Skin epidermis (tissue), 12 donors: ENCODE data around the gene SNCB.
A peak's percentile ranks its signal among the peaks of the same experiment; 100 is the strongest.

Source experiments
- H3K27ac ChIP-seq, 21 experiments: fragments of 200-600 bp; sonication (generic) in 11 of 21; one replicate each; pipeline ENCODE4 v1.5.0; 2020; ENCODE audit warnings: mild to moderate bottlenecking in 3 of 21, inconsistent platforms in 2 of 21, moderate library complexity in 2 of 21
- H3K4me3 ChIP-seq, 7 experiments: fragments of 200-600 bp; sonication (generic) in 2 of 7; one replicate each; pipeline ENCODE4 v1.5.0; 2020; ENCODE audit warnings: inconsistent platforms in 2 of 7, mild to moderate bottlenecking in 2 of 7, moderate library complexity in 1 of 7

Gene SNCB

DNA sequence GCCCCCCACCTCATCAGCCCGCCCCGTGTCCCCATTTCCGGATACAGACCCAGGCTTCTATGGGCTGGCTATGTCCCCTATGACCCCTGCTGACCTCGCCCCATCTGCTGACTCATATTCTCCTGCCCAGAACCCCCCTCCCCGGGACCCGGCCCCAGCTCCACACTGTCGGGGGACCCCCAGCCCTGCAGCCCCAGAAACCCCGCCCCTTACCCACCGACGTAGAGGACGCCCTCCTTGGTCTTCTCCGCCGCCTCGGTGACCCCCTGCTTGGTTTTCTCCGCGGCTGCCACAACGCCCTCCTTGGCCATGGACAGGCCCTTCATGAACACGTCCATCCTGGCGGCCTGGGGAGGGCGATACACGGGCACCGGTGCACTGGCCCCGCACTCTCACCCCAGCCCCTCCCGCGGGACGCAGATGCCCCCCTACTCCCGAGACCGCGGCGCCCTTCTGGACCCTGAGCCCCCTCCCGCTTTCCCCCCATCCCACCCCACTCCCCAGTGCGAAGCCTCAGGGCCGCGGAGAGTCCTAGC lies 949 bp downstream of the SNCB start:
- H3K4me3 ChIP-seq, result no peak overlapping the region
- no peak overlapping the region for H3K27ac ChIP-seq

DNA sequence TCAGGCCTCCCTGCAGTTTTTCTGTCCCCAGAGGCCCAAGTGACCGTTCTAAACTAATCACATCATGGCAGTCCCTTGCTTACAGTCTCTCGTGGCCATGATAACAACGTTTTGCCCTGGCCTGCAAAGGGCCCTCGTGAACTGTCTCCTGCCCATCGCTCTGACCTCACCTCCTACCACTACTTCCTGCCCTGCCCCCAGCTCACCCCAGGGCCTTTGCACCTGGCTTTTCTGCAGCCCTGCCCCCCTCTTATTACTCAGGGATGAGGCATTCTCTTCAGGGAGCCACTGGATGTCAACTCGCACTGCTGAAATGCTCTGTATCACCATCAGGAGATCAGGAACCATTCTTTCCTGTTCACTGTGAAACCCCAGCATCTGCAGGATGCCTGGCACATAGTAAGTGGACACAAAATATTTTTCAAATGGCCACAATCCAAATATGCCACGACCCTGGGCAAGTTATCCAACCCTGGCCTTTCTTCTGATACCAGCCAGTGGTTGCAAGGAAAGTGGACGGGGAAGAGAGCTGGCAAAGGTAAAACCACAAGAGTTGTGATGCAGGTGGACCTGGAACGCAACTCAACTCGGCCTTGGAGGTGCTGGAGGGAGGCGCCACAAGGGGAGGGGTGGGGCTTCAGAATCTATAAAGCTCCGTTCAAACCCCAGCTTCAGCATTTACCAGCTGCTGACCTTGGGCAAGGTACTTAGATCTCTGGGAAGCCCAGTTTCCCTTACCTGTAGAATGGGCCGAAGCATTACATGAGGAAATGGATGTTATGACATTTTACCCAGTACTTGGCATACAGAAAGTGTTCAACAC lies 1.7 kb downstream of the SNCB start:
- no peak overlapping the region for H3K4me3 ChIP-seq
- no peak overlapping the region for H3K27ac ChIP-seq

DNA sequence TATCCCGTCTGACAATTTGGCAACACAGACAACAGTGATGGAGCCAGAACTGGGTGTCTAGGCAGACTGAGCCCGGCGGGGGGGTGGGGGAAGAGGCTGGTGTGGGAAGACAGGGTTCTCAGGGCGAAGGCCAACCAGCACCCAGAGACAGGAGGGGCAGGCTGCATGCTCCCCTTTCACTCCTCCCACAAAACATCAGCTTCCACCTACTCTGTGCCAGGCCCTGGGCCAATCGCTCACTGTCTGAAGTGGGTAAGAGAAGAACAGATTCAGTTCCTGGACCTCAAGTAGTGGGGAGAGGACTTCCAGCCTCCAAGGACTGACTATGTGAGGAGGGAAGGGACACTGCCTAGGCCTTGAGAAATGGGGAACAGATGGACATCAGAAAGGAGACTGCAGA lies 2.8 kb downstream of the SNCB start:
- Histone ChIP-seq H3K4me3 (no peak overlapping the region), H3K27ac (no peak overlapping the region)

DNA sequence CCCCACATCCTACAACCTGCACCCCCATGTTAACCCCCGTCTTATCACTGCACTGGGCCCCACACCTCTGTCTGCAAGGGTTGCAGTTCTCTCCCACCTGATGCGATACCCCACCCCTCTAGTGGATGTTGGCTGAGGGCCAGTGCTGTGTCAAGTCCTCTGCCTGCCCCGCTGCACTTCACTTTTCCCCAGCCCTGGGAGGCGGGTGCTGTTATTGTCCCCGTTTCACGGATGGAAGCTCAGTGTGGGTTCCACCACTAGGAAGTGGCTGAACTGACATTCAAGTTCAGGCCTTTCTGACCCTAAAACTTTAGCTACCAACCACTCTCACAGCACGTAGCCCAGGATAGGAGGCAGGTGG lies 3.5 kb downstream of the SNCB start:
- no peak overlapping the region for H3K27ac ChIP-seq
- no peak overlapping the region for H3K4me3 ChIP-seq

DNA sequence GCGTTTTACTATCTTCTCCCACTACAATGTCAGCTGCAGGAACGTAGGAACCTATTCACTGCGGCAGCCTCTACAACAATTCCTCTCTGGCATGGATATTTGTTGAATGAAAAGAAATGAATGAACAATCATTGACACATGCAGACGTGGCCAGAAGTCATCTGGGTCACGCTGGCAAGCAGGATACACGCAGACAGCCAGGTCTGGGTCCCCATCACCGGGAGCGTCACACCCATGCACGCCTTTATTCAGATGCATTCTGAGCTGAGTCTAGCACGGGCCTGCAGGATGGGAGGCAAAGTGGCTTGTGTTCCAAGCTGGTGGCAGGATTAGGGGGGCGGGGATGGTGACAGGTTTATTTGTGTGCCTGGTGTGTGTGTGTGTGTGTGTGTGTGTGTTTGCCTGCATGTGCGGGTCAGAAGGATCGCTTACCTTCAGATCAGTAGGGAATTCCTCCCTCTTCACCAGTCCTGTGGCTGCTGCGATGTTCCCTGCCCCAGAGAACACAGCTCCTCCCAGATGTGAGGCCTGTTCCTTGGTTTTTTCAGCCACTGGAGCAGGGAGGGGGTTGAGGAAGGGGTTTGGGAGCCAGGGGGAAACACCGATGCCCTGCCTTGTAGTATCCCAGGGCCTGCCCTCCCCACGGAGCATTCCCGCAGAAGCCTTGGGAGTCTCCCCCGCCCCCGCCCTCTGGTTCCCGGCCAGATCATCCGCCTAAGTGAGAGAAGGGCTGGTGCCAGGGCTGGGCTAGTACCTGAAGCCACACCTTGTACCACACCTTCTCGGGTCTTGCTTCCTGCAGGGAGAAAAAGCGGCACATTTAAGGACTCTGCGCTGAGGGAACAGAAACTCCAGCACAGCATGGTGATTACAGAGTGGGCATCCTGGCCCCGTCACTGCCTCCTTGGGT lies 4.1 kb downstream of the SNCB start:
- H3K27ac ChIP-seq, result no peak overlapping the region
- H3K4me3 ChIP-seq, result no peak overlapping the region

DNA sequence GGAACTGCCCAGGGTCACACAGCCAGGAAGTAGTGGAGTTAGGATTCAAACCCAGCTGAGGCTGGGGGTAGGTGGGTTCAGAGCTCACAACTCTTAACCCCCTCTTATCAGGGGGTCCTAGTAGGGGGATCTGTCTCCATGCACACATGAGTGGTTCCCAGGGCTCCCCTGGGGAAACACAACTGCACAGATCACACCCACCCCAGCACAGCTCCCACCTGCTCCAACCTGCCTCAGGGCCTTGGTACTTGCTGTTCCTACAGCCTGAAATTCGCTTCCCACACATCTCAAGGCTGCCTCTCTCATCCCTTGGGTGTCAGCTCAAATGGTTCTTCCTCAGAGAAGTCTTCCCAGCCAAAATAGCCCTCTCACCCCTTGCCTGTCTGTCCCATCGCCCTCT lies 4.8 kb downstream of the SNCB start:
- Histone ChIP-seq H3K27ac (no peak overlapping the region), H3K4me3 (no peak overlapping the region)

DNA sequence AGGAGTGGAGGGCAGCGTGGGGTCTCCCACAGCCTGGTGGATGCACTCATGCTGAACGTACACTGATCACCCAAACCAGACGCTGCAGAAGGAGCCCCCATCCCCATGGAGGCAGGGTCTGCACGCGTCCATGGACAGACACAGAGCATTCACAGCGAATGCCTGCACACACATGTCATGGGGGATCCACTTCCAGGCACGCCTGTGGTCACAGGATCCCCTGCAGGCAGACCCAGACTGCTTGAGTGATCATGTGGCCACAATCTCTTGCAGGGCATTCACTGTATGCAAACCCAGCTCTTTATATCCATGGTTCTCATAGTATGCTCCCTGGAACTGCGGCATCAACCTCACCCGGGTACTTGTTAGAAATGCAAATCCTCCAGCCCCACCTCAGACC lies 5.4 kb downstream of the SNCB start:
- no peak overlapping the region for H3K4me3 ChIP-seq
- H3K27ac ChIP-seq, result no peak overlapping the region

DNA sequence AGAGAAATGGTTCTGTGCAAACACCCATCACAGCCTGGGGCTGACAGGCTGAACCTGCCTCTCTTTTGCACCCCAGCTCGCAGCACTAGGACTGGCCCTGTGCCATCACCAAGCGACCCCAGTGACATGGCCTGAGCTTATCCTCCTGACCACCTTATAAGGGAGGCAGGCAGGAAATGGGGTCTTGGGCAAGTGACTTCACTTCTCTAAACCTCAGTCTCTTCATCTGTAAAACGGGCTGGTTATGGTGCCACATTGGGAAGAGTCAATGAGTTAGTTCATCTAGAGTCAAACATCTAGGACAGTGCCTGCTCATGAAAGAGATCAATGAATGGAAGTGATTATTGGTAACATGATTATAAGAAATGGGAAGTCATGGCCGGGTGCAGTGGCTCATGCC lies 6.2 kb downstream of the SNCB start:
- Histone ChIP-seq H3K27ac (no peak overlapping the region), H3K4me3 (no peak overlapping the region)

DNA sequence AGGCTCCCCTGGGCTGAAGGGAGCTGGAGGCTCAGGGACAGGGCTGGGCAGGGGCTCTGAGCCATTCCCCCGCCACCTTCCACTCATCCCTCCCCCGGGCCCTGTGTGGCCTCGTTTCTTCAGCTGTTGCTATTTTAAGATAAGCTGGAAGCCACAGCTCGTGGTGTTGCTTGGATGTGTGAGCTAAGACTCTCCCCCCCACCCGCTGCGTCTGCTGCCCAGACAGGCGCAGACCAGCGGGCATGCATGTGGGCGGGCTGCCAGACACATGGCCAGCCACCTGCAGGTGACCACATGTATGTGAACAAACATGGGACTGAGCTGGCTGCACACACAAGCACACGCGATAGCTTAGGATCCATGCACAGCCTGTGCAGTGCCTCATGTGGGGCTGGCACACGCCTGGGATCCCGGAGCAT lies 8.7 kb downstream of the SNCB start:
- Histone ChIP-seq H3K4me3 (no peak overlapping the region), H3K27ac (no peak overlapping the region)

DNA sequence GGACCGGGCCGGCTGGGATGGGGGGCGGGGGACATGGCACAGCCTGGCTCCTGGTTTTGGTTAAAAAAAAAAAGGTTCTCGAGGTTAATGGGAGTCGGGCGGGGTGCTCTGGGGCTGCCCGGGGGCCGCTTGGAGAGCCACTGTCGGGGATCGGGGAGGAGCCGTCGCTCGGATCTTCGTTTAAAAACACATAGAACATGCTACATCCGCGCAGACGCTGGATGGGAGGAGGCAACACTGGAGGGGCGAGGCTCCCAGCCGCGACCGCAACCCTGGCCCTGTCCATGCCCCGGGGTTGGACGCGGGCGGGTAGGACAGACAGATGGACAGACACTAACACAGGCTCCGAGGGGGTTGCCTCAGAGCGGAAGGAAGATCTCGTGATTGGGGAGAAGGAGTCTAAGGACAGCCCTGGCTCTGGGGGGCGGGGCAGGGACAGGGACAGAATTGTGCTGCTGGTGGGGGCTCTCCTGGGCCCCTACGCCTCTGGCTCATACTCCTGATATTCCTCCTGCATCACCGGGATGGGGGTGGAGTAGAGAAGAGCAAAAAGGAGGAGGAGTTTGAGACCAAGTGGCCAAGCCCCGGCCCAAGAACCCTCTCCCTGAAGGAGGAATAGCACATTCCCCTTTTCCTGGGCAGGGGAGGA lies 9.9 kb downstream of the SNCB start:
- Histone ChIP-seq H3K4me3 (no peak overlapping the region), H3K27ac (no peak overlapping the region)

DNA sequence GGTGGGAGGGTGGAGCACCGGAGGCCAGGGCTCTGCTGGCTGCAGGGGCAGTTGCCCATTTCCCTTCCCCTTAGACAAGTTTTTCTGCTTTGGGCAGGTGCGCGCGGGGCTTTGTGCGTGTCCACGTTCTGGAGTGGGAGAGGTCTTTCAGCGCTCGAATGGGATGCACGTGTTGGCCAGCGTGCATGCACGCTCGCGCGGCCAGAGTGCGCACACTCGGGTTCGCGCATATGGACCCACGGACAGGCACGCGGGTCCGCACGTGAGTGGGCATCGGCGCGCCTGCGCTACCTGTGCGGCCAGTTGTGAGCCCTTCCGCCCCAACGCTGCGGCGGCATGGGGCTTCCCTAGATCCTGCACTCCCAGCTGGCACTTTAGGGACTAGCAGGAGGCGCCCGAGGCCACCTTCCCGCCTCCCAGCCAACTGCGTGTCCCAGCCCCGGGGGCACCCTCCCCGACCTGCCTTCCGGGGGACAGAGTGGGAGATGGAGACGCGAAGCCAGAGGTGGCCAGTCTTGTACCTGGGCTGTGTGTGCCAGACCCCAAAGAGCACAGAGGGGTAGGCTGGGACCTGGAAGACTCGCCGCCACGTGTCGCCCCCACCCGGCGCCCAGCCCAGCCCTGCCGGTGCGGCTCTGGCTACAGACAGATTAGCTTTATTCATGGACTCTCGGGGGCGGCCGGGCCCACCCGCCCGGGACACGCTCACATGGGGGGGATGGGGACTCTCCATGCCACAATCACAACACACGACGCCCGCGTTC lies 10.6 kb downstream of the SNCB start:
- H3K4me3 ChIP-seq, result no peak overlapping the region
- no peak overlapping the region for H3K27ac ChIP-seq

DNA sequence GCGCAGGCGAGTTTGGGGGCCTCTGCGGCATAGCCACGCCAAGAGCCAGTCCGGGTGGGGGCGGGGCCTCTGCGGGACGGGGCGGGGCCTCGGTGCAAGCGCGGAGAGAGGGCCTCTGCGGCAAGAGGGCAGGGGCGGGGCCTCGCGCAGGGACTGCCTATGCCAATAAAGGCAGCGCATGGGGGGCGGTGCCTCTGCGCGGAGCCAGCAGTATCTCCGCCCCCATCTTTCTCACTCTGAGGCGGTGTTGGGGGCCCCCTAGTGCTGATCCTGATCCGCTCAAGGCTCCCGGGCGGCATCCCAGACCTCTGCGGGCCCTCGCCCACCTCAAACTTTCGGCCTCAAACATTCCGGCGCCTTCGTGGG lies 11.1 kb downstream of the SNCB start:
- Histone ChIP-seq H3K27ac (no peak overlapping the region), H3K4me3 (no peak overlapping the region)

DNA sequence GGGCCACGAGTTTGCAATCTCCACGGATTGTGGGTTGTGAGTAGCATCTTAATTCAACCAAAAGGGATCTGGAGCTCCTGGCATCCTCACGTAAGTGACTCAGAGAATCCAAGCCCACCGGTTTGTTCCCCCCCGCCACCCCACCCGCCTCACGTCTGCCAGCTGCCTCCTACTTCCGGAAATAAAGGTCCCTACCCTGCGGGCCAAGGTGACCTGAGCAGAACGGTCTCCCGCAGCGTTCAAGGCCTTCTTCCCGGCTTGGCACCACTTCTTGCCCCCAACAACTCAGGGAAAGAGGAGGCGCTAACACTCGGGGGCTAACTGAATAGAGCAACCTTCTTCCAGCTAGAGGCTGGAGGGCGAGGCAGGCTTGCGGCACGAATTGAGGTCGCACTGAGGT lies 11.6 kb downstream of the SNCB start:
- Histone ChIP-seq H3K4me3 (no peak overlapping the region), H3K27ac (no peak overlapping the region)

DNA sequence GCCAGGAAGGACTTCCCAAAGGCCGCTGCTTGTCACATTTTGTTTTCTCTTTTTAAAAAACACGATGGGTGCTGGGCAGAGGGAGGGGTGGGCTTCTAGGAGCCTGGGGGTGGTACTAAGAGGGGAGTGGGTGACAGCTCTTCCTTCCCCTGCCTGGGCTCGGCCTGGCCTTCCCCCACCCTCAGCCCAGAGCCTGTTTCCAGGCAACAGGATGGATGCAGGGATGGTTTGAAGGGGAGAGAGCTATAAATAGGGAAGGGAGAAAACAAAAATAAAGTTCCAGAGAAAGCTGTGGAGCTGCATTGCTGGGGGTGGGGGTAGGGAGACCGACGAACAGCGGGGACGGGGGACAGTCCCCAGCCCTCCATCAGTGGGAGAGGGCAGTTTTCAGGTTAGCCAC lies 13.8 kb downstream of the SNCB start:
- Histone ChIP-seq H3K27ac (no peak overlapping the region), H3K4me3 (no peak overlapping the region)

DNA sequence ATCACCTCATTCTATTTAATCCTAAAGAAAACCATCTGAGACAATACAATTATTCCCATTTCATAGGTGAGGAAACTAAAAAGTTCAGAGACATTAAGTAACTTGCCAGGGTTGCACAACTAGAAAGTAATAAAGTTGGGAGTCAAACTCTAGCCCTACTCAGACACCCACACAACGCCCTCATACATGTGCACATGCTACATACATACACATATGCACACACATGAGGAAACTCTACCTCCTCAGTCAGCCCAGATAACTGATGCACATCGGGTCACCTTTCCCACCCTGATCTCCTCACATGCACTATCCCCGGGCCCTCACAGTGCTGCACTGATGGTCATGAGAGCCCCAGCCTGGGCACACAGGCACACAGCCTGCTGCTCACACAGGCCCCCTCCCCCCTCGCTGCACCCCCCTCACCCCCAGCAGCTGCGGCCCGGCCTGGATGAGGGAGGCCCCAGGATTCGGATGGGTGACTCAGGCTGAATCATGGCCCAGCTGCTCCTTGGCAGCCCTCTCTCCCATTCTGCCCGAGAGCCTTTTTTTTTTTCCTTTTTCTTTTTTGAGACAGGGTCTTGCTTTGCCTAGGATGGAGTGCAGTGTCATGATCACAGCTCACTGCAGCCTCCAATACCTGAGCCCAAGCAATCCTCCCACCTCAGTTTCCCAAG lies 15.4 kb downstream of the SNCB start:
- Histone ChIP-seq H3K27ac (no peak overlapping the region), H3K4me3 (no peak overlapping the region)

DNA sequence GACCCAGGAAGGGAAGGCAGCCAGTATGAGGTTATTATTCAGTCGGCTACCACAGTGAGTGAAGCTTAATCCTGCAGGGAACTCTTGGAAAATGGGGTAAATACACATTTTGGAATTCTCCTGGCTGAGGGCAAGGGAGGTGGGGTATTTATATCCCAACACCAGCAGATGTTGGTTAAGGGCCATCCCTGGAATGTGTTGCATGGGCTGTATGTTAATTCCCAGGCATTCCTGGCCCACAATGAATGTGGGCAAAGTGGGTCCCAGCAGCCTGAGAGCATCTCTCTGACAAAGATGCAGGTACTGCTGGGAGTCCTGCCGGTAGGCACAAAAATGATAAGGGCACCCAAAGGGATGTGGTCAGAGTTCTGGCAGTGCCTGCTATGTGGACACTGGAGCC lies 17.5 kb downstream of the SNCB start:
- Histone ChIP-seq H3K27ac (no peak overlapping the region), H3K4me3 (no peak overlapping the region)

DNA sequence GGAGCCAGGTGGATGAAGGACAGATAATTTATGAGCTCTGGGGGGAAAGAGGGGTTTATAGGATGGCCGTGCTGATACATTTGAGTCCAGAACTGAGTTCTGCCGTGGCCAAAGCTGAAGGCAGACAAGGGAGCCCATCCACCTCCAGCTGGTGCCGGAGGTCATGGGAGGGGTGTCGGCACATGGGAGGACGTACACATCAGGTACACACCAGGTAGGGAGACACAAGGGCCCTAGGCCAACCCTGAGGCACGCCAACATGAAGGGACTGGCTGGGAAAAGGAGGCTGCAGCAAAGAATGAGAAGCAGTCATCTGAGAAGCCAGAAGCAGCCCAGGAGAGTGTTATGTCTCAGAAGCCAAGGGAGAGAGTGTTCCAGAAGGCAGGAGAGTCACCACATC lies 18.3 kb downstream of the SNCB start:
- H3K27ac ChIP-seq, result no peak overlapping the region
- H3K4me3 ChIP-seq, result no peak overlapping the region

DNA sequence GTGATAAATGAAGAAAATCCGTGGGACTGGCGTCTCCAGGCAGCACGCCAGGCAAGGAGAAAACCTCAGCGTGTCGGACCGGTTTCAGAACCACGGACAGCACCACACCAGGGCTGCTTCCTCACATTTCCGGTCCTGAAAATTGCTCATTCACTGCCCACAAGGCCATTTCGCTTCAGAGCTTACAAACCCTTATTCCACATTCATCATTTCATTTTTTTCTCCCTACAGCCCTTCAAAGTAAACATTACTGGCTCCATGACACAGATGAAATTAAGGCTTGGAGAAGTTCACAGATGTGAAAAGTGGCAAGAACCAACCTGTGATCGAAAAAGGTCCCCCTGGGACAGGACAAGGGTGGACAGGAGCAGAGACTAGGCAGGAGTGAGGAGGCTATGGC lies 18.9 kb downstream of the SNCB start:
- Histone ChIP-seq H3K4me3 (no peak overlapping the region), H3K27ac (no peak overlapping the region)

DNA sequence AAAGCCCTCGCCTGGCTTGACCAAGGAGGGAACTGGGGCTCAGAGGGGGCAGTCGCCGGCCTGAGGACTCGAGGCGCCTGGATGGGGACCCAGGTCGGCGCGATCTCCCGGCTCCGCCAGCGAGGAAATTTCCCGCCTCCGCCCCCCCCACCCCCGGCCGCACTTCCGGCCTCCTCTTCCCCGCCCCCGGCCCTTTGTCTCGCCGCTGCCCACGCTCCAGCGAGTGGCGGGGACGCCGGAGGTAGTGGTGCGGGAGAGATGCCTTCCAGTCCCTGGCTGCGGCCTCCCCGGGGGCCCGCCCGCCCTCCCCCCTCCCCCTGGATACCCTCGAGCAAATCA lies 19.9 kb downstream of the SNCB start:
- Histone ChIP-seq H3K27ac (peak overlapping the region in 6 of 21 experiments; percentile 25 to 71 (median 46)), H3K4me3 (peak overlapping the region; percentile 35 to 76 (median 63))
